Measurements from ENCODE around the gene PLA2G4E.

GRCh38 chr15:41944313-41944940, 76.4 kb downstream of the PLA2G4E start:
- TF ChIP-seq SNAI2 (CRISPR knock-in tag; IDR thresholded peaks at IDR 0.05), result no peak
- no peak for TF ChIP-seq ARNTL (CRISPR knock-in tag; IDR thresholded peaks at IDR 0.05; ENCODE audit: borderline replicate concordance, low read depth)
- TF ChIP-seq PATZ1 (CRISPR knock-in tag; IDR thresholded peaks at IDR 0.05; ENCODE audit: borderline replicate concordance), result no peak
